ENCODE results near the gene BSDC1.

GRCh38 chr1:32411261-32411660 is 17.0 kb upstream of the BSDC1 start:
- TF ChIP-seq CTCF (IDR thresholded peaks at IDR 0.05) (no peak), POLR2A (IDR thresholded peaks at IDR 0.05) (no peak)

Measured in ovary (tissue), 3 donors.